ENCODE data around the gene COLEC12. TPM values are rescaled to one million over a fixed set of nuclear protein-coding genes. Genes with fewer than 3 reads are reported as not detected.

COLEC12 gene
- total RNA-seq, 4 donors from 2014 or later = 20.9 to 75.1 (median 50.4) TPM

DNA sequence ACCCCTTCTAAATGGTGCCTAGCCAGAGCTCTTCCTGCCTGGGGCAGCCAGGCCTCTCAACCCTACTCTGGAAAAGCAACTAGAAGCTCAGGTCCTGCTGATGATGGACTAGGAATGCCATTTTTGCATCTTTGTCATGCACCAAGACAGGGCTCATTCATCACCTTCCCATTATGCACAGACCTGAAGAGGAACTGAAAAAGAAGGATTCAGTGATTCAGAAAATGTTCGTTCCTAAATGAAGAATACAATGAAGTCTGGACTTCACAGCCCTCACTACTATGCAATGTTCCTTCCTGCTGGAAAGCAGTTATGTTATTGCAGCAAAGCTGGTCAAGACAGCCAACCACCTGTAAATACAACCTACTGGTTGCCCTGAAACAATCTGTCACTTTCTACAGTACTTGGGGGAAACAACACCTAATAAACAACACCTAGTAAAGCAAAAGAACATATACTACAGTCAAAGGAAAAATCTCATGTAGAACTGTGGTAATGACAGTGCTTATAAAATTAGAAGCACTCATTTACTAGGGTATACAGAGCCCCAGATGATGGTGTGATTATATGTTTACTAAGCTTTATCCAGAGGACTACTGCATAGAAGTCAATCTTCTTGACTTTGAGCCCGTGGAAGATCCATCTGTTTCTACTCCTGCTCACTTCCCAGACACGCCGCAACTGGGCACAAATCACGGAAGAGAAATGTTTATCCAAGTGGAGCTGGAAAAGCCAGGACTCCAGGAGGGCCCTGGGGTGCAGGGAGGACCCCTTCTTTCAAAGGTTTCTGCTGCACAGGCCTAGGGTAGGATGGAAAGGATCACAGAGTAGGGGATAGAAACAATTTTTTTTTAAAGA, 129.5 kb downstream of the COLEC12 start:
- TF ChIP-seq, protein P1, sequence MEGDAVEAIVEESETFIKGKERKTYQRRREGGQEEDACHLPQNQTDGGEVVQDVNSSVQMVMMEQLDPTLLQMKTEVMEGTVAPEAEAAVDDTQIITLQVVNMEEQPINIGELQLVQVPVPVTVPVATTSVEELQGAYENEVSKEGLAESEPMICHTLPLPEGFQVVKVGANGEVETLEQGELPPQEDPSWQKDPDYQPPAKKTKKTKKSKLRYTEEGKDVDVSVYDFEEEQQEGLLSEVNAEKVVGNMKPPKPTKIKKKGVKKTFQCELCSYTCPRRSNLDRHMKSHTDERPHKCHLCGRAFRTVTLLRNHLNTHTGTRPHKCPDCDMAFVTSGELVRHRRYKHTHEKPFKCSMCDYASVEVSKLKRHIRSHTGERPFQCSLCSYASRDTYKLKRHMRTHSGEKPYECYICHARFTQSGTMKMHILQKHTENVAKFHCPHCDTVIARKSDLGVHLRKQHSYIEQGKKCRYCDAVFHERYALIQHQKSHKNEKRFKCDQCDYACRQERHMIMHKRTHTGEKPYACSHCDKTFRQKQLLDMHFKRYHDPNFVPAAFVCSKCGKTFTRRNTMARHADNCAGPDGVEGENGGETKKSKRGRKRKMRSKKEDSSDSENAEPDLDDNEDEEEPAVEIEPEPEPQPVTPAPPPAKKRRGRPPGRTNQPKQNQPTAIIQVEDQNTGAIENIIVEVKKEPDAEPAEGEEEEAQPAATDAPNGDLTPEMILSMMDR (IDR thresholded peaks at IDR 0.05; ENCODE audit: low read depth) = no peak

DNA sequence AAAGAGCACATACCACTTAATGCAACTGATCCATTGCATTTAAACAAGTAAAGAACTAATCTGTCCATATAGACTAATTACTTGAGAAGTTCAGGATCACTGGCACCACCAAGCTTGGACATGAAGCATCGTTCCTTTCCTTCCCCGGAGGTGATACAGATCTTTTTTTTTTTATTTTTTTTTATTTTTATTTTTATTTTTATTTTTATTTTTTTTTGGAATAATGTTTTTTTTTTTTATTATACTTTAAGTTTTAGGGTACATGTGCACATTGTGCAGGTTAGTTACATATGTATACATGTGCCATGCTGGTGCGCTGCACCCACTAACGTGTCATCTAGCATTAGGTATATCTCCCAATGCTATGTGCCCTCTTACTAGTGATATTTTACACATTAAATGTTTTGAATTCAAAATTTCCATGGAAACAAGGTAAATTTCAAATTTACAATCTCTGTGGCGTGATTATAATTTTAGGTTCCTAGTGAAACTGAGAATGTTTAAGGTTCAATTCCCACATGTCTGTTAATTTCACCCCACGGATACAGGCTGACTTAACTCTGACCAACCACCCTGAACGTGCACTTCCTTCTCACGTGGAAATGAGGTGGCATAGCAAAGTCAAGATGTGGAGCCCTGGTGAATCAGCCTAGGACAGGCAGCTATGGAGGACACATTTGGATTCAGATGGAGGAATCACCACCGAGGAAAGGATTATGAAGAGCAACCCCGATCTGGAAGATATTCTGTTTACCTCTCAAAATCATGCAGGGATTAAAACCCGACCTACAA, 131.1 kb downstream of the COLEC12 start:
- TF ChIP-seq, protein P1 (IDR thresholded peaks at IDR 0.05; ENCODE audit: low read depth) = no peak

DNA sequence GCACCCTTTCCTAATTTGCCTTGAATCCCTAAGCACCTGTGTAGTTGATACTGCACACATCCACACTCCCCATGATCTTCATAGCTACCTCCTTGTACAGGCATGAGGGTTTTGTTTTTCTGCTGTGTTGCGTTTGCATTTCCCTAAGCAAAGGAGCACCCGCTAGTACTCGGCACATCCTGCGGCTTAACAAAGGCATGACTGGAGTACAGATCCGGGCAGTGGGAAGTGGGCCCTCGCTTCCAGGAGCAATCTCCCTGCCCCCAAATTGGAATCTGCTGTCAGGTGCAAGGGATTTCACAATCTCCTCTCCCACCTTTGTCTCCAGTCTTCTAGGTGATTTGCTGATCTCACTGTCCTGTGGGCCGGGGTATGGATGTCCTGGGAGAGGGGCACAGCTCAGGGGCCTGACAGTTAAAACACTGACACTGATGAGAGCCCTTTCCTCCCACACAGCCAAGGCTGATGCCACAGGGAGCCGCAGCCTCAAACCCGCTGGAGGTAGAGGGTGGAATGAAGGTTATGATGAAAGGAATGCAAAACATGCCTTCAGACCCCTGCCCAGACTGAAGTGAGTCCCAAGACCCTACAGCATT, 133.9 kb downstream of the COLEC12 start:
- TF ChIP-seq, protein P1 (IDR thresholded peaks at IDR 0.05; ENCODE audit: low read depth) = no peak

DNA sequence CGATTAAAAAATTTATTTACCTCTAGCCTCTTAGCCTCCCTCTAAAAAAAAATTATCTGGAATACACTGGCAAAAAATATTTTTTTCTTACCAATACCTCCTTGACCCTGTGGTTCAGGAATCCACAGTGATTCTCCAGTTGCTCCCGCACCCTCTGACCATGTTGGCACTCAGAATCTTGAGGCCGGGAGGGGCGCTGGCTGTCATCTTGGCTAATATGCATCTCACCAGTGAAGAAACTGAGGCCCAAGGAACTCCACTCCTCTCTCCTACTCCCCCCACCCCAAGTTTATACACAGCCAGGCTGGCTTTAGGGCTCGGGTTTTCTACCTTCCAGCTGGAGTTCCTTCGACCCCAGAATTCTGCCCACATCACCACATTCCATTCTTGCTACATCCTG, 134.8 kb downstream of the COLEC12 start:
- TF ChIP-seq, protein P1 (IDR thresholded peaks at IDR 0.05; ENCODE audit: low read depth) = no peak

DNA sequence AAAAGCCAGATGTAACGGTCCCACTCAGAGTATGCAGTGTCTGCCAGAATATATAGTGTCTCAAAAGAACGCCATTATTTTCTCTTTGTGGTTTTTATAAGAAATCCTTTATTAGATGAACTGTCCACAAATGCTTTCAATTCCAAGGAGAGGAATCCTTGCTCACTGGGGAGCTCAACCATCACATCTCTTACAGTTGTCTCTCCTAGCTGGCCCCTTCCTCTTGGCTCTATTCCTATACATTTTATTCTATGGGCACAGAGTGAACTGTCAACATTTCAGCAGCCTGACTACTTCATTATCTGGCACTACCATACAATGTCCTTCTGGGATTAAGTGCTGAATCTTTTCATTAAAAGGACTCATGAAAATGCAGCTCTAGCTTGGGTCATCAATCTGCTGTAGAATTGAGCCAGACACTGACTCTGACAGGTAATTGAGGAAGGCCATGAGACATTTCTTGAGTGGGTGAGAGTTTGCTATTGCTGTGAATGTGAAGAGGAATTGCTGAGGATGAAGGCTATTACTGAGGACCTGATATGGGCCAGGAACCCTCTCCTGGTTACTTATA, 136.2 kb downstream of the COLEC12 start:
- TF ChIP-seq, protein P1 (IDR thresholded peaks at IDR 0.05; ENCODE audit: low read depth) = no peak

DNA sequence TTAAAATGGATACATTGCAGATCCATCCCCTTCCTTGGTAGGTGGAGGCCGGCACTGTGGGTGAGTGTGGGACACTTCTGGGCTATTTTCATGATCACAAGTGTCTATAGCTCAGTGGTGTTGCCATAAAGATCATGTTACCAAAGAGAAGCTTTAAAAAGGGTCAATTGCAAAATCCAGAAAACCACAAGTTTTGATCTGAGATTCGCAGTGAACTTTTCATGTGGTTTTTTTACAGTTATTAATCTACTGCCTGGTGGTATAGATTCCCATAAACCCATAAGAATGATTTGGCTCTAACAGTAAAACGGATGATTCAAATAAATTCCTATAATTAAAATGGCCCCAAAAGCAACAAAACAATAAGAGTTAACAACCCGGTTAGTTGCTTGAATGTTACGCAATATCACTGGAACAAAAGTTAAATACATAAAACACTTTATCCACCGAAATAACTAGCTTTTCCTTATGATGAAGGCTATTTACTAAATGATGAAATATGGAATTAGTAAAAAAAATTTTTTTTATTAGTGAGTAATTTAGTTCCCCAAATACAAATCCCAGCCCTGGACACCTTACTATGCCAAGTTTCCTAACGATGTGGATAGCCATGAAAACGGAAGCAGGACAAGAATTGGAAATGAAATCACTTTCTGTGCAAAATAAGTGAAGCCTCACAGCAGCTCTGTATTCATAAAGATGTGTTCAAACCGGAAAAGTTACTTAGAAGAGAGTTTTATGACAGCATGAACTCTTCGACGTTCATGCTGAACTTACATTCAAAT, 137.0 kb downstream of the COLEC12 start:
- TF ChIP-seq, protein P1 (IDR thresholded peaks at IDR 0.05; ENCODE audit: low read depth) = no peak
